GM18502 (cell line): ENCODE results near the gene UCN3.

ENCODE experiments used
- ATAC-seq: cut with Tn5 transposase; IDR thresholded peaks from one replicate; pipeline ENCODE4 v1.9.1; 2021; ENCODE audit warnings: mild to moderate bottlenecking; ENCODE audit not compliant: unreplicated experiment, poor library complexity

Gene UCN3, protein sequence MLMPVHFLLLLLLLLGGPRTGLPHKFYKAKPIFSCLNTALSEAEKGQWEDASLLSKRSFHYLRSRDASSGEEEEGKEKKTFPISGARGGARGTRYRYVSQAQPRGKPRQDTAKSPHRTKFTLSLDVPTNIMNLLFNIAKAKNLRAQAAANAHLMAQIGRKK

DNA sequence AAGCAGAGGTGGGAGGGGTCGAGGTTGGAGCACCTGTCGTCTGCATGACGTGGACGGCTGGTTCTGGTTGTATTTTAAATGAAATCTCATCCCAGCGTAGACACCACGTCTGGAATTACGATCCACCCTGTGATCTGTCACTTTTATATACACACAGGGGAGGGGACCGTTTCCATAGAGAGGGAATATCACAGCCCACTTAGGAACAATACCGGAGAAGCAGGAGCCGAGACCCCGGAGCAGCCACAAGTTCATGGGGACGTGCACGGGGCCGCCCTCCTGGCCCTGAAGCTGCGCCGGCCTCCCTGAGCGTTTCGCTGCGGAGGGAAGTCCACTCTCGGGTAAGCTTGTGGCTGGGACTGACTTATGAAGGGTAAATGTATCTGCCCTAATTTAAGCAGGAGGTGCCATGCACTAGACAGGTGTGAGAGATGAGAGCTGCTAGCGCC, at the start of gene UCN3:
Gene UCN3, plus strand, starts transcription at position 77 of the 449 bp plus-strand sequence. CDS start 8,755 bp downstream, outside the sequence.
- no peak for ATAC-seq

DNA sequence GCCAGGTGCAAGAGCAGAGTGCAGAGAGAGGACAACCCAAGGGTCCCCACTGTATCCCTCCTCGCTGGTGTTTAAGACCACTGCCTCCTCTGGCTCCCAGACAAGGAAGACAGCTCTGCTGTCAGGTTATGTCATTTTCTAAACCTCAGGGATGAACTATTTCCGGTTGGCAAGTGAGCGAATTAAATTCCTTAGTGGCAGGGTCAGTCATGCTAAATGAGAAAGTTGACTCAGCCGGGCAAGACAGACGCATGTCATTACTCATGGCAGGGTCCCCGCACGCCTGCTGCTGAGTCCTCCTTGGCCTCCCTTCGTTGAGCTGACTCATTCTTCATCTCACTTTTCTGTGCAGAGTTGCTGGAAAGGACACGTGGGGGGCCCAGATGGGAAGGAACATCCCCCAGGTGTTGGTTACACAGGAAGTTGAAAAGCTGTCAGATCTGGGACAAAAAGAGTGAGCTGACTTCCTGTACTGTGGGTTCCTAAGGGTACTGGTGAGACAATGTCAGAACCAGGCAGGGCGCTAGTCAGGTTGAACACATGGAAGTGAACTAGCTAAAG, 47.1 kb upstream of the UCN3 start:
- ATAC-seq = peak; percentile 74

DNA sequence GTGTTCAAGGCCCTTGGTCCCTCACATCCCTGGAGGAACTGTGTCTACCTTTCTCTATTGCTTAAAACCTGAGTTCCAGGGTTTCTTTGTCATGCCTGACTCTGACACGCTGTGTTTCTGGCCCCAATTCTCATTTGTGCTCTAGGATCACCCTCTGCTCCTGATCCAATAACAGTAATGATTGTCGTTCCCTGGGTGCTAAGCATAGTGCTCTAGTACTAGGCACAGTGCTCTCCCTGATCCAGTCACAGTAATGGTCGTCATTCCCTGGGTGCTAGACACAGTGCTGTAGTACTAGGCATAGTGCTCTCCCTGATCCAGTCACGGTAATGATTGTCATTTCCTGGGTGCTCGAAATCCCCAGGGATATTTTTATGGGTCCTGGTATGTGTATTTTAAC, 46.6 kb upstream of the UCN3 start:
- no peak for ATAC-seq

DNA sequence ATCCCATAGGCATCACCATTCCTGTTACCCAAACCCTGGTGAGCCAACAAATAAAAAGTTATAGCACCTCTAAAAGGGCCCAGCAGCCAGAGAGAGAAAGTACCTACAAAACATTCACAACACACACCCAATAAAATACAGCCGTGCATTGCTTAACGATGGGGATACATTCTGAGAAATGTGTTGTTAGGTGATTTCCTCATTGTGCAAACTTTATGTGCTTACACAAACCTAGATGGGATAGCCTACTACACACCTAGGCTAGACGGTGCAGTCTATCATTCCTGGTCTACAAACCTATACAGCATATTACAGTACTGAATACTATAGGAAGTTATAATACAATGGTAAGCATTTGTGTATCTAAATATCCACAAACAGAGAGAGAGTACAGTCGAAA, 44.9 kb upstream of the UCN3 start:
- ATAC-seq = no peak

DNA sequence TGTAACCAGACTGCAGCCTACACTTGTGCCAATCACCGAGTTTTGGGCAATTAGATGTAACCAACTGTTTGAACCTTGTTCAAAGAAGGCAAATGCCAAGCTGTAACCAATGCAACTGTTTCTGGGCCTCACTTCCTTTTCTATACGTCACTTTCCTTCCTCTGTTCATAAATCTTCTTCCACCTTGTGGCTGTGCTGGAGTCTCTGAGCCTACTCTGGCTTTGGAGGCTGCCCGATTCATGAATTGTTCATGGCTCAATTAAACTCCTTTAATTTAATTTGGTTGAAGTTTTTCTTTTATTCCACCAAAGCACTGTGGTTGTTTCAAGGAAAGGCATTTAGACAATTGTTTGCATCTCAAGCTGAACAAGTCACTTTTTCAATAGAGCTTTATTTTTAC, 43.5 kb upstream of the UCN3 start:
- ATAC-seq = no peak

DNA sequence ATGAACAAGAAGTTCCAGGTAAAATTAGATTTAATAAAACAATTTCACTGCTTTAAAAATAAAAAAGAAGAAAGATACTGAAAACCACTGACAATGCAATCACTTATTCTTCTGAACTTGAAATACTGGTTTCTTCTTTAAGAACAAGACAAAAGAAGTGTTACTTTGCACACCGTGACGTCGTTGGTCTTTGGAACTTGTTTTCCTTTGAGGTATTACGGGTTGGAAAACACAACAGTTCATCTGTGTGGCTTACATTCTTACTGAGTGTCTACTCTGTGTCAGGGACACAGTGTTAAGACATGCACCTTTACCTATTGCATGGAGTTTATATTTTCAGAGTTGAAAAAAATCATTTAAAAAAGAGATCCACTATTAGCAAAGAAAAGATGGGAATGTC, 41.3 kb upstream of the UCN3 start:
- ATAC-seq = no peak

DNA sequence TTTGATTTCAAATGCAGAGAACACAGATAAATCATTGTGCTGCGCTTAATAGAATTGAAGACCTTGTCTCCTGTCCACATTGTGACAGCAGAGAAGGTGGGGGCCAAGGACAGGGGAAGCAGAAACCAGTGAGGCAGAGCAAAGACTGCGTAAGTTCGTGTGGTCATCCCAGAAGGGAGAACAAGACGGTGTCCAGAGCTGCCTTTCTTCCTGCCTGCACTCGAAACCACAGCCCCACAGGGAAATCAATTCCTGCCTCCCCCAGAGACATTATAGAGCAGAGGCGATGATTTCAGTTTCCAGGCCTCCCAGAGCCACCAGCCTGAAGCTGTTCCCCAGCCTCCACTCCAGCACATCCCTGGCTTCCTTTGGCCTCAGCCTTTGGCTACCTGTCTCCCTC, 39.7 kb upstream of the UCN3 start:
- ATAC-seq = no peak

DNA sequence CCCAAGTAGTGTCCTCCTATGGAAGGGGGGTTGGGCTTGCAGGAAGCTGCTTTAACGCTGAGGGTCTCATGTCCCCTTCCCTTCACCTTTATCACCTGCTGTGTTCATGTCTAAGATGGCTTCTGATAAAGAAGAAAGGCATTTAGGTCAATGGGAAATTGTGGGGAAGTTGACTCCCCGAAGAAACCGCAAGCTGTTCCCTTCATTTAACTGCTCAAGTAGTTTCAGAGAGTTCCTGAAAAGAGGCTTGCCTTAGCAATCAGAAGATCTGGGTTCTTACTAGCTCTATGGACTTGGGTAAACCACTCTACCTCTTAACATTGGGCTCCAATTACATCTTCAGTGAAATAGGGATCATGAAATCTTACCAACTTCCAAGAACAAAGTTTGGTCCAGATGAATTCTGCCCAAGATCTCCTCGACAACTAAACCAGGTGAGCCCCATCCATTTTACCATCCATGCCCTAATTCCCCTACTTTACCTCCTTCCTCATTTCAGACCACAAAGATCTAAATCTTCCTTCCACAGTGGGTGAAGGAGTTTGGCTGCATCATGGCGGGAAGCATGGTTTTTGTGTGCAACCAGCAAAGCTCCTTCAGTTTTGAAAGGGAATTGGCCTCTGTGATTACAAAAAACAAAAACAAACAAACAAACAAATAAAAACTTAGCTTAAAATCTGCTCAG, 30.4 kb upstream of the UCN3 start:
- ATAC-seq = no peak

DNA sequence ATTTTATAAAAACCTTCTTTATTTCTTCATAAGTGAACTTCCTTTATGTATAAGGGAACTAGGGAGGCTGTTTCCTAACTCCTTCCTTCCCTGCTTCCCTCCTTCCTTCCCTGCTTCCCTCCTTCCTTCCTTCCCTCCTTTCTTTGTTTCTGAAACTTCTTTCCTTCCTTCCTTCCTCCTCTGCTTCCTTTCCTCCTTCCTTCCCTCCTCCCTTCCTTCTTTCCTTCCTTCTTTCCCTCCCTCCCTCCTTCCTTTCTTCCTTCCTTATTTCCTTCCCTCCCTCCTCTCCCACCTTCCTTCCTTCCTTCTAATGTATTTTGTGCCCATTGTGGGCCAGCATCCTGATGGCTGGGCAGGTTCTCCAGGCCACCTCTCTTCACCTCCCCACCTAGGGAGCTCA, 26.8 kb upstream of the UCN3 start:
- no peak for ATAC-seq

DNA sequence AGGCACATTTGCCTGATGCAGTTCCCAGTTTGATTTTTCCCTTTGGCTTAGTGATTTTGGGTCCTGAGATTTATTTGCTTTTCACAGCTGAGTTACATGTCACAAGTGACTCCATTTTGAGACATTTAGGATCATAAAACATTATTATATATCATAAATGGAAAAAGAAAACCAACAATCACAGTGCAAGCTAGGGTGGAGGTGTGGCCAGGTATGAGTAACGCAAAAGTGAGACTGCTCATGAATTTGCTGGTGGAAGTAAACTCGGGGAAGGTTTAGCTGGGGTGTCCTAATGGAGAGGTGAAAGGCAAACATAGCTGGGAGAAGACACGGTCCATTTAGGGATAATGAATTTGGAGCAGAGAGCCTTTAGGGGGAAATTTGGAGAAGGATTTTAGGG, 21.7 kb upstream of the UCN3 start:
- no peak for ATAC-seq

DNA sequence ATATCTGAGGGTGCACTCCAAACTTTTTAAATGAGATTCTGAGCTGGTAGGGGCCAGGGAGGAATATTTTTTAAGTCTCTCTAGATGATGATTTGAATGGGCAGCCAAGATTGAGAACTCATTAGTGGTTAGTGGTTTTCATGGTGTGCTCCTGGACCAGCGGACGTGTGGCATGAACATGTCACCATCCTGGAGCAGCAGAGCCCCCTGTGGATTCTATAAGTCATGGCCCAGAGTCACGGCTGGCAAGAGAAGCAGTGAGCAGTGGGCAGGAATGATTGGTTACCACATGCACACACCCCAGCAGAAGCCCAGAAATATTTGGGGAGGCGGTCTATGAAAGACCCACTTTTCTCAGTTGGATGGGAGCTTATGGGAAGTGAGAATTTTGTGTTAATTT, 21.2 kb upstream of the UCN3 start:
- no peak for ATAC-seq

DNA sequence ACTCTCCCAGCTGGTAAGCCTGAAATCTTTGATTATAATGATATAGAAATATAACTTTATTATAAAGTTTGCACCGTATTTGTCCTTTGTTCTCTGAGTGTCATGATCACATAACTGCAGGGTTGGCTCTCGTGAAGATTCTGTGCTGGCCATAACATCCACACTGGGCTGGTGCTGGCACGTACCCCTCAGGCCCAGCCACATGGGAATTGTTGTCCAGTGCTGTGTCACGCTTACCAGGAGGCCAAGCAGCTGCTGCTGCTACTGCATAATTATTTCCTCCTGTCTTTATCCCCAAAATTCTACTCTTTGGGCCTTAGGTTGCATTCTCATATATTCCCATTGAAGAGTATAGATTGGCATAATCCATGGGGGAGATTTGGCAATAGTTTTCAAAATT, 20.8 kb upstream of the UCN3 start:
- ATAC-seq = no peak

DNA sequence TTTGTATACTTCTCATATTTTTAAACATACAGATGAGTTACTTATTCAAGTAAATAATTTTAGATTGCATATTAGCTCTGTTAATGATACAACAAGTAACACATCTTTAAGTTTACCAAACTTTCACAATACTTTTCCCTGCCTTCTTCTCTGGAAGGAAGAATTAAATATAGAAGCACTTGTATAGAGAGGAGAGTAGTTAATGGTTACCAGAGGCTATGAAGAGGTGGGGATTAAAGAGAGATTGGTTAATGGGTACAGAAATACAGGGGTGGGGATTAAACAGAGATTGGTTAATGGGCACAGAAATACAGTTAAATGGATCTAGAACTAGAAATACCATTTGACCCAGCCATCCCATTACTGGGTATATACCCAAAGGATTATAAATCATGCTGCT, 20.0 kb upstream of the UCN3 start:
- no peak for ATAC-seq

DNA sequence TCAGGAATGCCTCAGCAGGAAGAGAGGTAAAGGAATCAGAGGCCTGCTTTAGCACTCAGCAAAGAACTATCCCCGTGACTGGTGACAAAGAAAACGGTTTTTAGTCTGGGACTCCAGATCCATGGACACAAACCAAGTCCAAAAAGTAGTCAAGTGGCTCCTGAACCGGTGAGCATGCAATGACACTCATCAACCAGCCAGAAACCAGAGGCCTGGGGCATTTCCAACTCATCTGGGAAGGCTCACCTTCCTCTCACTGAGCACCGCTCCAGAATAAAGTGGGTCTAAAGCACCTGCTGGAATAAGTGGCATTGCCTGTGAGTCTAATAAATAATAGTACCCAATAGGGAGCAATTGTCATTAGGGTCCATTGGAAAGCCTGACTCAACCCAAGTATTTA, 17.9 kb upstream of the UCN3 start:
- ATAC-seq = no peak

DNA sequence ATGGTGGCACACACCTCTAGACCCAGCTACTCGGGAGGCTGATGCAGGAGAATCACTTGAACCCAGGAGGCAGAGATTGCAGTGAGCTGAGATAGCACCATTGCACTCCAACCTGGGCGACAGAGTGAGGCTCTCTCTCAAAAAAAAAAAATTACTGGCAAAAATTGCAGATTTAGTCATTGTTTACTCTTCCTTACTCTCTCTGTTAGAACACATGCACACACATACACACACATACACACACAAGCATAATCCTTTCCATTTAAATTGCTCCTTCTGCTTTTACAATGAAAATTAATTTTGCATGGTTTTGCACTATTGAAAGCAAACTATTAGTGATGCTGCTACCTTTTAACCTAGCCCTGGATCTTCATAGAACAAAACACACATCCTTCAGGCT, 15.4 kb upstream of the UCN3 start:
- ATAC-seq = no peak

DNA sequence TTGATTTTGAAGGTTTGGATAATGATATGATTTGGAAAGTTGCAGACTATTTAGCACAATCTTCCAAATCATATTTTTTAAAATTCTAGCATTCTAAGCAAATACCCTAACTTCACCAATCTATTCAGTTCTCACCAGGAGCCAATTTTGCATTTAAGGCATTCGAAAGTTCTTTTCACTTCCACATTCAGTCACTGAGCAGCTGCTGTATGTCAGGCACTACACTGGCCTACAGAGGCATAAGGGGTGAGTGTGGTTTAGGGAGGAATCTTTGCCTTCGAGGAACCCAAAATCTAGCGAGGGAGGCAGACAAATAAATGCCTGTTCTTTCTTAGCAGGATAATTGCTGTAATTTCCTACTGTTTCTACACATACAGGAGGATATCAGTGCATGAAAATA, 10.7 kb upstream of the UCN3 start:
- peak; percentile 78 for ATAC-seq

DNA sequence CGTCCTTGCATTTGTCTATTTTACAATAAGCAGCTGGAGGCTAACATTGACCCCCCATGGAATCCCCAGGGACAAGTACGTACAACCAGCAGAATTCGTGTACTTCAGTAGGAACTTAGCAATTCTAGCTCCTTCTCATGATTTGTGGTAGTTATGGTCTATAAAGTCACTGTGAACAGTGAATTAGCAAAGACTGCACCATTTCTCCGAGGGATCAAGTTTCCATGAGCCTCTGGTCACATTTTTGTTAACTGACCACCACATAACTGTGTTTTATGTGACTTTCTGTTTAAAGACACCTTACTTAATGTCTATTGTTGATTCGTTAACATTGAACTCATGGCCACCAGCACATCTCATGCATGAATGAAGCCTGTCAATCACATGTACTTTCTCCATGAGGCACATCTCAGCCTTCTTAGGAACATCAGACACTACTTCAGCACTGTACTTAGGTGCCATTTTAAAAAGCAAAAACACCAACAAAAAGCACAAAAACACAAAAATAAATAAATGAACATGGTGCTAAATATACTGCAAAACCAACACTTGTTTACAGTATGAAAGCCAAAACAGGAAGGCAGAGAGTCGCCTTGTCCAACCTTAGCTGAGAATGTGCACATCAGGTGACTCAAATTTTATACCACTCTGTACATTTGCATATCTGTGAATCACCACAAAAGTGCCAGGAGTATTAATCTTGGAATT, 9.0 kb upstream of the UCN3 start:
- no peak for ATAC-seq

DNA sequence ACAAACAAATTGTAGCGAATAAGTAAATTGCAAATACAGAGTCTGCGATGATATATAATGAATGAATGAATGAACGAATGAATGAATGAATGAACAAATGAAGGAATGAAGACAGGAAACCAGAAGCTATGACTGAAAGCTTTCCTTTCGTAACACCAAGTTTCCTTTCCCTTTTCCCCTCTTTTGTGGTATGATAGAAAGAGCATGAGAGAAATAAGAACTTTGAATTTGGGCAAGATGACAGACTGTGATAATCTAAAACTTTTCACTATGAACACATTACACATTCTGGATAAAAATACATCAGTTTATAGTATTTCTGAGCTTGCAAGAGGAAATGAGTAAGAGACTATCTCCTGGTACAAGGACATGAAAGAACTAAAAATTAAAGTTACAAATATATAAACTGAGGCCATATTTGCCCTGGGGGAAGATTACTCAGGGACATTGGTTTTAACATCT, 8.4 kb upstream of the UCN3 start:
- ATAC-seq = no peak

DNA sequence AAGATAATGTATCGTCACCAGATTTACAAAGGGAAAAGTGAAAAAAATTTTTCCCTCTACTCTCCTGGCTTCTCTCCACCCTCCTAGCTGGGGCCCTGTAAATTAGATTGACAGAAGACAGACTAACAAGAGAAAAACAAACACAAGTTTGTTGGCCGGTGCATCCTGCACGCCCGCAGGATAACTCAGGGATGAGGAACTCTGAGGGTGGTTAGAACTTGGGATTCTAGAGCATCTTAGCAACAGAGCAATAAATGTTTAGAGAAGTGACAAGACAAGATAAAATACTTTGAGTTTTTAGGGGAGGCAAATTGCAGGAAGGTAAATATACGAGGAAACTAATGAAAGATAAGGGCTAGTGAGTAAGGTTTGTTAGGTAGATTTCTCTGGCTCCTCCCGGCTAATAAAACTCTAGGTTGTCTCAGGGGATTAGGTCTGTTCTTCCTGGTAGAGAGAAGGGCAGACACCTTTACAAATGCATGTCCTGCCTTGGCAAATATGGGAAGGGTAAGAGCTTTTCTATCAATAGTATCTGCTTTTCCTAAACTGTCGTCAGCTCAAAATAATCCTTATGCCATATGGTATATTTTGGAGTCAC, 4.3 kb upstream of the UCN3 start:
- no peak for ATAC-seq

DNA sequence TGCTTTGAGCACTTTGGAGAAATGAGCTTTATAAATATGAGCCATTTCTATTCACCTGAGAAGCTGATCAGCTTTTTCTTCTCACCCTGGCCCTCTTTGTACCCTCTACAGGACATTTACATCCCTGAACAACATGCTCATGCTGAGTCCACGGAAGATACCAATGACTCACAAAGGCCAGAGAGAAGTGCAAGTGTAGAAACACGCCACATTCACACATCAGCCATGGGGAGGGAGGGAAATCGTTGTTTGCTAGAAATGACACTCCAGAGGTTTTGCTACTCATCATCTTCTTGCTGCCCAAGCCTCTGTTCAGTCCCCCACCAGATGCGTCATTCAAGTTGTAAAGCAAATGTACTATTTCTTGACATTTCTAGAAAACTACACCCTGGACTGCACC, 2.8 kb upstream of the UCN3 start:
- no peak for ATAC-seq

DNA sequence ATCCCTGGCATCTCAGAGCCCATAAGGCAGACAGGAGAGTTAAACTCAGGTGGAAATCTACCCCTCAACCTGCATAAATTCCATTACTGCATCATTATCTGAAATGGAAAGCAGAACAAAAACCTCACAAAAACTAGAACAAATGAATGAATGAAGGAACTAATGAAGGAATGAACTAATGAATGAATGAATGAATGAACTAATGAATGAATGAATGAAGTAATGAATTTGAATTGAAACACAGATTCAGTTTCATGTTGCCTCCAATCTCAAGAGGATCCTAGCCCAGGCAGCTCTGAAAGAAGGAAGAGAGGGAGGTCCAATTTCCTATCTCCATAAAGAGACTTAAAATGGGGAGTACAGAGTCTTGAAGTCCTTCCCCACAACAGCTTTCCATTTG, 1.9 kb upstream of the UCN3 start:
- no peak for ATAC-seq
